GM18520 (cell line): ENCODE data around the gene FOXO6.

Experiments used
- ATAC-seq: cut with Tn5 transposase; IDR thresholded peaks from one replicate; pipeline ENCODE4 v1.9.1; 2021; ENCODE audit not compliant: unreplicated experiment

FOXO6 gene

GRCh38 chr1:41360786-41361494 is at the start of gene FOXO6:
TSS of gene FOXO6 (plus strand) at chr1:41361434.
- ATAC-seq = peak; percentile 87

GRCh38 chr1:41312991-41313645 is 48.1 kb upstream of the FOXO6 start:
- no peak for ATAC-seq

- ATAC-seq = no peak
Measured at GRCh38 chr1:41313661-41314131, 47.5 kb upstream of the FOXO6 start.

- no peak for ATAC-seq
Measured at GRCh38 chr1:41314376-41315145, 46.7 kb upstream of the FOXO6 start.

GRCh38 chr1:41315146-41315822 is 46.0 kb upstream of the FOXO6 start:
- no peak for ATAC-seq

- ATAC-seq = no peak
Measured at GRCh38 chr1:41315871-41316270, 45.4 kb upstream of the FOXO6 start.

- ATAC-seq = no peak
Measured at GRCh38 chr1:41317361-41317760, 43.9 kb upstream of the FOXO6 start.

- no peak for ATAC-seq
Measured at GRCh38 chr1:41318135-41318534, 43.1 kb upstream of the FOXO6 start.

GRCh38 chr1:41319106-41319755 is 42.0 kb upstream of the FOXO6 start:
- no peak for ATAC-seq

- no peak for ATAC-seq
Measured at GRCh38 chr1:41319807-41320711, 41.2 kb upstream of the FOXO6 start.

GRCh38 chr1:41320895-41321676 is 40.1 kb upstream of the FOXO6 start:
- ATAC-seq = no peak

- ATAC-seq = no peak
Measured at GRCh38 chr1:41322101-41322661, 39.1 kb upstream of the FOXO6 start.

GRCh38 chr1:41322835-41323234 is 38.4 kb upstream of the FOXO6 start:
- no peak for ATAC-seq

- ATAC-seq = no peak
Measured at GRCh38 chr1:41323243-41323642, 38.0 kb upstream of the FOXO6 start.

GRCh38 chr1:41325801-41326200 is 35.4 kb upstream of the FOXO6 start:
- no peak for ATAC-seq

GRCh38 chr1:41327383-41327999 is 33.7 kb upstream of the FOXO6 start:
- no peak for ATAC-seq

- no peak for ATAC-seq
Measured at GRCh38 chr1:41328001-41328615, 33.1 kb upstream of the FOXO6 start.
